GM23248 (cell line): ENCODE measurements around the gene SETBP1.

ENCODE experiments used
- EZH2 ChIP-seq: fragments of 200-600 bp; sonication (generic); IDR thresholded peaks from 2 replicates; pipeline ENCODE4 v1.6.1; 2018; ENCODE audit warnings: antibody characterized with exemption, mild to moderate bottlenecking; ENCODE audit not compliant: insufficient read depth, poor library complexity, severe bottlenecking
- EZH2phosphoT487 ChIP-seq: fragments of 200-600 bp; sonication (generic); IDR thresholded peaks from 2 replicates; pipeline ENCODE4 v1.6.1; 2018; ENCODE audit warnings: antibody characterized with exemption, moderate library complexity, mild to moderate bottlenecking, low read depth; ENCODE audit not compliant: insufficient read depth

DNA sequence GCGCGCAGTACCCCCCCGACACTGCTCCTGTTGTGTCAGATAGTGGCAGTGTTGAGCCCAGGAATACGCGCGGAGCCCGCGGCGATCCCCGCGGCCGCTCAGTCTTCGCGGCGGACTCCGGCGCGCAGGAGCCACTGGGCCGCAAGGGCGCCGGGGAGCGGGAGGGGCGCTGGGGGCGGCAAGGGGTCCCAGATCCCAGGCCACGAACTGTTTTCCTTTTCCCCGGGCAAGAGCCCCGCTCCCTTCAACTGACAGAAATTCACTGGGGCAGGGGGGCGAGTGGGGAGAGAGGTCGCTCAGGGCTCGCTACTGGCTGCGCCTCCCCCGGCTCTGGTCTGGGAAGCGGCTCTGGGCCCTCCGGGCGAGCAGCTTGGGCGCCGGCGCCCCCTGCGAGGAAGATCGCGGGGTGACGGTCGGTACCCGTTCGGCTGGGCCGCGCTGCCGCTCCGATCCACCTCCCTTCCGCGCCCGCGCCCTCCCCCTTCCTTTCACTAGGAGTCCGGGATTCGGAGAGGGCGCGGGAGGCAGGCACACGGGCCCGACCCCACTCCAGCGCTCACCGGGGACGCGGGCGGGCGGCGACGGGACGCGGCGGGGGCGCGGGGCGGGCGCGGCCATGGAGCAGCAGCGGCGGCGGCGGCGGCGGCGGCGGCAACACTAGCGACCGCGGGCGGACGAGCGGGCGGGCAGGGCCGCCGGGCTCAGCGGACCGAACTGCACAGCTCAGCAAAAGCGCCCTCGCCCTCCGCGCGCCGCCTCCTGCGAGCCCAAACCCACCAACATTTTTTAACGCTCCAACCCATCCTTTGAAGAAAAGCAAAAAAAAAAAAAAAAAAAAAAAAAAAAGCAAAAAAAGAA, 1.4 kb upstream of the SETBP1 start:
- TF ChIP-seq EZH2 (no peak), EZH2phosphoT487 (no peak)
